PC-3 (cell line): ENCODE measurements around the gene SPATA9.
A peak's percentile ranks its signal among the peaks of the same experiment; 100 is the strongest.

Source experiments
- CTCF ChIP-seq: fragments of 300-600 bp; sonication (generic); conservative IDR thresholded peaks from 2 replicates; pipeline ENCODE4 v1.5.1; 2017; ENCODE audit warnings: antibody characterized with exemption, low read depth, mild to moderate bottlenecking, low read length
- EZH2 ChIP-seq: fragments of 300-600 bp; sonication (generic); IDR thresholded peaks from one replicate; pipeline ENCODE4 v1.6.1; 2017; ENCODE audit warnings: antibody characterized with exemption, mild to moderate bottlenecking, low read length; ENCODE audit not compliant: unreplicated experiment
- EZH2phosphoT487 ChIP-seq: fragments of 300-600 bp; sonication (generic); IDR thresholded peaks from 2 replicates; pipeline ENCODE4 v1.6.1; 2018; ENCODE audit warnings: mild to moderate bottlenecking, antibody characterized with exemption, low read length, borderline replicate concordance

GRCh38 chr5:95644351-95645042, 38.3 kb downstream of the SPATA9 start:
- TF ChIP-seq CTCF (peak; percentile 95), EZH2phosphoT487 (no peak), EZH2 (no peak)
